Fibroblast of lung (primary cell): Measurements from ENCODE around the gene EXOSC7.

Experiments
- CTCF ChIP-seq, 2 donors: IDR thresholded peaks in 1 of 2; conservative IDR thresholded peaks in 1 of 2; 1 replicate in 1 of 2; 2 replicates in 1 of 2; pipeline ENCODE4 v1.5.1; 2011 to 2012; ENCODE audit warnings: low read length in 2 of 2, control low read depth in 1 of 2, inconsistent platforms in 1 of 2, low read depth in 1 of 2, mild to moderate bottlenecking in 1 of 2
- EZH2 ChIP-seq: IDR thresholded peaks from 2 replicates; pipeline ENCODE4 v1.5.1; 2012; ENCODE audit warnings: low read length, control low read depth, mild to moderate bottlenecking; ENCODE audit errors: missing control alignments

GRCh38 chr3:44963571-44964325, 12.3 kb upstream of the EXOSC7 start:
- TF ChIP-seq CTCF (conservative IDR thresholded peaks at IDR 0.05 in 1 of 2, IDR thresholded peaks at IDR 0.05 in 1 of 2; ENCODE audit: low read depth in 1 of 2, low read length in 2 of 2), result no peak
- TF ChIP-seq EZH2, result no peak
